Measurements from ENCODE around the gene CNTN1. TPM values are rescaled to one million over a fixed set of nuclear protein-coding genes. Genes with fewer than 3 reads are reported as not detected.

CNTN1 gene
- total and polyA plus RNA-seq, 9 of the 15 experiments (the other 6 are each of a cell fraction or from before 2014, with no cell fraction given), result 0.16 TPM; not detected in 8

- Histone ChIP-seq H3K9me3 (replicated peaks; ENCODE audit: control insufficient read depth, insufficient read depth, low read depth, low read length) (no peaks in the 10 kb centered on the region), H3K4me1 (replicated peaks in 1 of 2; ENCODE audit: control insufficient read depth in 2 of 2, insufficient read depth in 2 of 2, low read length in 2 of 2) (no peaks in the 10 kb centered on the region), H3K4me2 (ENCODE audit: insufficient read depth, low read length) (no peak overlapping the region), H3K9ac (ENCODE audit: insufficient read depth in 1 of 2, low read depth in 2 of 2, low read length in 2 of 2) (no peak overlapping the region), H3K27me3 (ENCODE audit: control insufficient read depth in 2 of 2, insufficient read depth in 2 of 2, low read length in 2 of 2) (no peaks in the 10 kb centered on the region), H3K27ac (ENCODE audit: extremely low read depth, low read depth, low read length) (no peak overlapping the region), H4K20me1 (replicated peaks; ENCODE audit: control insufficient read depth, insufficient read depth, low read length) (no peaks in the 10 kb centered on the region), H3K79me2 (ENCODE audit: control insufficient read depth, insufficient read depth, low read length) (no peaks in the 10 kb centered on the region), H3K9me1 (ENCODE audit: control insufficient read depth, insufficient read depth, low read length) (no peaks in the 10 kb centered on the region), H2AFZ (ENCODE audit: low read depth, low read length) (no peak overlapping the region), H3K36me3 (ENCODE audit: control insufficient read depth, insufficient read depth, low read length) (no peaks in the 10 kb centered on the region), H3K4me3 (no peak overlapping the region)
- no TSS peak for BruUV-seq (replicated peaks)
- intact Hi-C loops (cut with micrococcal nuclease), result no loop called here
- CTCF ChIA-PET (ENCODE audit: low intra/inter-chr PET ratio), result no interaction called here
- ATAC-seq, result no peak
- POLR2A ChIA-PET, result no interaction called here
- FAIRE-seq, result no peak
- no peak for DNase-seq (ENCODE audit: extremely low read depth in 1 of 4, low spot score in 3 of 4)
- in situ Hi-C loops (cut with MboI), result no loop called here
- no peak for TF ChIP-seq AFF1 (IDR thresholded peaks at IDR 0.05; ENCODE audit: low read depth in 1 of 2, partially characterized antibody in 2 of 2)
- no peak for TF ChIP-seq FIP1L1 (IDR thresholded peaks at IDR 0.05; ENCODE audit: low read depth, low read length, poor library complexity, severe bottlenecking)
- no peak for TF ChIP-seq IRF9 (tag; IDR thresholded peaks at IDR 0.05)
- TF ChIP-seq CUX1 (CRISPR knock-in tag; IDR thresholded peaks at IDR 0.05), result no peak
- no peak for TF ChIP-seq ZEB2 (IDR thresholded peaks at IDR 0.05)
- TF ChIP-seq CC2D1A (IDR thresholded peaks at IDR 0.05), result no peak
Observed at GRCh38 chr12:40745386-40745785, 53.1 kb downstream of the CNTN1 start.
